NCI-H748 treated with DMSO at 0.1 percent for 48 hours (cell line): ENCODE measurements around the gene SMPDL3B.

Source experiments
- DNase-seq: peaks from one replicate; lab custom pipeline; 2025; lab: John Stamatoyannopoulos, UW

SMPDL3B gene

GRCh38 chr1:27934818-27935549, at the start of gene SMPDL3B:
TSS of gene SMPDL3B (plus strand) at chr1:27935000. CDS start at chr1:27935184, 184 bp downstream.
- DNase-seq = peak; percentile 21

- DNase-seq = no peak
Measured at GRCh38 chr1:27885114-27885528, 49.7 kb upstream of the SMPDL3B start.

- DNase-seq = no peak
Measured at GRCh38 chr1:27885621-27886352, 49.0 kb upstream of the SMPDL3B start.

DNA sequence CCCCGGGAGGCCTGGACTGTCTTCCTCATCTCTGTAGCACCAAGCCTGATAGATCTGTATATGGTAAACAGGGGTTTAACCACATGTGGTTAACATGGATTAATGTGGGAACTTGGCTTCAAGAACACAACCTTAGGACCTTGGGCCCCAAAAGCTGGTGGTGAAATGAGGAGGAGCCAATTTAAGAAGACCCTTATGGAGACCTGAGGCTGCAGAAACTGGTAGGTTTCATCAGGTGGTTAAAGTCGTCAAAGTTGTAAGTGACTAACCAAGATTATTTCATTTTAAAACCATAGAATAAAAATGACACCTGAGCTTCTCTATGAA, 48.5 kb upstream of the SMPDL3B start:
- DNase-seq = no peak

GRCh38 chr1:27886744-27887143, 48.1 kb upstream of the SMPDL3B start:
- no peak for DNase-seq

GRCh38 chr1:27887215-27888021, 47.4 kb upstream of the SMPDL3B start:
- DNase-seq = no peak

DNA sequence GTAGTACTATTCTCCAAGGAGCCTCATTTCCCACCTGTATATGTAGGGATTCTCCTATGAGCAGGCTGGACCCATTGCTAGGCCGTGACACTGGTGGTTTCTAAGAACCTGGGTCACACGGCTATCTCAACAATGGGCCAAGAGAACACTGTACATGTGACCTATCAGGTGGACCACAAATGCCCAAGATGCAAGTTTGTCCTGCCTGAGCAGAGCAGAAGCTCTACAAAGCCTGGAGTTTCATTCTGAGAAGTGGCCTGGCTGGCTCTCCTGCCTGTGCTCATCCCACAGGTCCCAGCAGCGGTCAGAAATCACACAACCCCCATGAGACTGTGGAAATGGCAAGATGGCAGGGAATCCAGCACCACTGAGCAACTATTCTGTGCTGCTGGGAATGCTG, 45.3 kb upstream of the SMPDL3B start:
- DNase-seq = no peak

DNA sequence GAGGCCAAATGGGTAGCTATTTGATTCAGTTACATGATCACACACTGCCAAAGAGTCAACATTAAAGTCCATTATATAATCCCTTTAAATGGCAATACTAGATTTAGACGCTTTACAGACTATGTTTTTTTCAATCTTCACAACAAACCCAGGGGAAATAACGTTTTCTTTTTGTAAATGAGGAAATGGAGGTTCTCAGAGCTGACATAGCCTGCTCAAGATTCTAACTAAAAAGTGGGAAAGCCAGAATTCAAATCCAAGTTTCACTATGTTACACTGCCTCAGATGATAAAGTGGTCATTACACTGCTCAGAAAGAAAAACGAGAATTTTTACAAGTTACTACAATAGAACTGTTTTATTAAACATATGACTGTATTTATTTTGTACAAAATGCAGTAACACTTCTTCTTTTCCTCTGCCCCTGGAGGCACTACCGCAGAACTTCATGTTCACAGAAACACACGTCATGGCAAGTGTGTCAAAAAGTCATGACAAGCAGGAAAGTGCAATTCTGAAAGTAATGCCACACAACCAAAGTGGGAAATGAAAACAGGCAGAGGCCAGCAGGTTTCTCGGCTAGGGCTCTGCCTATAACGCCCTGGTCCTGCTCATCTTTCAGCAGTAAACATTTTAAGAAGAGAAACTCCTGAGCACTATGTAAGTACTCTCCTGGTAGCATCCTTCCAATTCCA, 43.5 kb upstream of the SMPDL3B start:
- DNase-seq = no peak

GRCh38 chr1:27894521-27894920, 40.3 kb upstream of the SMPDL3B start:
- DNase-seq = no peak

GRCh38 chr1:27906759-27907158, 28.0 kb upstream of the SMPDL3B start:
- no peak for DNase-seq

GRCh38 chr1:27912429-27912828, 22.4 kb upstream of the SMPDL3B start:
- no peak for DNase-seq

DNA sequence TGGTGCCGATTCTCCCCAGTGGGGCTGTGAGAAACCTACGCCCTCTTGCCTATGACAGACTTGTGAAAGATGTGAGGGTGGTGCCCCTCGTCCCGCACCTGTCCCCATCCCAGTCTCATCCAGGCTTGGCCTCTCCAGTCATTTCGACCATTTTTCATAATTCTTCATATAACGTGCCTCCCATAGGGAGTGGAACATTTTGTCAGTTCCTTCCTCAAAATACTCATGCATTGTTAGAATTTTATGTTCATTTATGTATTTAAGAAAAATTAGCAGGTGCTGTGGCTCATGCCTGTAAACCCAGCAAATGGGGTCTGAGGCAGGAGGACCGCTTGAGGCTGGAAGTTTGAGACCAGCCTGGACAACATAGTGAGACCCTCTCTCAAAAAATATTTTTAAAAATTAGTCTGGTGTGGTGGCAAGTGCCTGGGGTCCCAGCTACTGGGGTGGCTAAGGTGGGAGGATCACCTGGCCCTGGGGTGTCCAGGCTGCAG, 19.7 kb upstream of the SMPDL3B start:
- no peak for DNase-seq

- no peak for DNase-seq
Measured at GRCh38 chr1:27922272-27922671, 12.5 kb upstream of the SMPDL3B start.

GRCh38 chr1:27928216-27928954, 6.4 kb upstream of the SMPDL3B start:
- no peak for DNase-seq

- DNase-seq = no peak
Measured at GRCh38 chr1:27931184-27931583, 3.6 kb upstream of the SMPDL3B start.

GRCh38 chr1:27931759-27932158, 3.0 kb upstream of the SMPDL3B start:
- no peak for DNase-seq

DNA sequence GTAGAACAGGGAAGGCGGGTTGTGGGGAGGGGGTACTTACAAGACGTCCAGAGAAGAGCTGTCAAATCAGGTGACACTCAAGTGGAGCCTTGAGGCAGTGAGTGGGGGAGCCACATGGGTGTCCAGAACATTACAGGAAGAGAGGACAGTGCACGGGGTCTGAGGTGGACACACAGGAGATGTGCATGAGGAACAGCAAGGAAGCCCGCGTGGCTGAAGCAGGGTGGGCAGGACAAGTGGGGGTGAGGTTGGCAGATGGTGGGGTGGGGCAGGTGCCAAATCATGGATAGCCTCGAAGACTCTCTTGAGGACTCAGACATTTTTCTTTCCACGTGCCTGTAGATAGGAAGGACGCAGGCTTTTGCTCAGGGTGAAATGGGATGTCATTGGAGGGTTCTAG, 921 bp downstream of the SMPDL3B start:
- no peak for DNase-seq

GRCh38 chr1:27936370-27936769, 1.6 kb downstream of the SMPDL3B start:
- no peak for DNase-seq

GRCh38 chr1:27937524-27937836, 2.7 kb downstream of the SMPDL3B start:
- no peak for DNase-seq

- no peak for DNase-seq
Measured at GRCh38 chr1:27938488-27938887, 3.7 kb downstream of the SMPDL3B start.

- DNase-seq = no peak
Measured at GRCh38 chr1:27940297-27940696, 5.5 kb downstream of the SMPDL3B start.
